H54 (cell line): ENCODE measurements around the gene INSIG2.

Experiments used
- DNase-seq: peaks from one replicate; pipeline ENCODE4 v3.0.0; 2011; ENCODE audit warnings: low spot score, mixed read lengths; ENCODE audit not compliant: insufficient read length
- FAIRE-seq: peaks from 3 replicates; lab custom pipeline; 2011; peaks lifted over from hg19 to GRCh38; lab: Jason Lieb, UNC
- POLR2A ChIP-seq: IDR thresholded peaks from 2 replicates; pipeline ENCODE4 v1.6.1; 2011; ENCODE audit warnings: low read depth, mild to moderate bottlenecking, low read length

The INSIG2 gene

DNA sequence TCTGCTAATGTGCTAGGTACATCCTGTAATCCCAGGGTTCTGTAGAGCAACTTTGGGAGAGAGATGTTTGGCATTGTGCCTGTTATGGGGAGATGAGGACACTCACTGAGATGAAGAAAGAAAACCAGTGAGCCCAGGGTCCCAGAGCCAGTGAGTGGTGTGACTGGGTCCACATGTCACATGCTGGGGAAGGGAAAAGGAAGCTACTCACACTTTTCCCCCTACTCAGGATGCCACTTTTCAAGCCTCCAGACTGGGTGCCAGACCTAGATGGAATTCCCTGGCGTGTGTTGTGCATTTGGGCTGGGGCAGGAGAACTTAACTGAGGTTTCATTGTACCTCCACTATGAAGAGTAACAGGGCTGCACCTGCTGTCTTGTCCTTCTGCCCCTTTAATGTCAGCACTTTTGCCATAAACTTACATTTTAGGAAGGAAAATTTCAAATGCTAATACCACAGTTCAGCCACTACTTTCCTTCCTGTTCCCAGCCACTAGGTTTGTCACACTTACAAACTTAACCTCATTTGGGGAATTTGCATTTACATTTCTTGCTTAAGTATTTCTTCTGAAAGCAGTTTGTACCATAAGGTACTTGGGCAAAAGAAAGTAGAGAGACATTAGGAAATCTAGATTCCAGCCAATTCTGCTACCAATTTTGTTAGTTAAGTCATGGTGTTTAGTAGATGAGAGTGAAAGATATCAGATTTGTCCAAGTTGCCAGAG is 10.2 kb downstream of the INSIG2 start:
- TF ChIP-seq POLR2A = no peak
- FAIRE-seq (no peak), DNase-seq (no peak)

DNA sequence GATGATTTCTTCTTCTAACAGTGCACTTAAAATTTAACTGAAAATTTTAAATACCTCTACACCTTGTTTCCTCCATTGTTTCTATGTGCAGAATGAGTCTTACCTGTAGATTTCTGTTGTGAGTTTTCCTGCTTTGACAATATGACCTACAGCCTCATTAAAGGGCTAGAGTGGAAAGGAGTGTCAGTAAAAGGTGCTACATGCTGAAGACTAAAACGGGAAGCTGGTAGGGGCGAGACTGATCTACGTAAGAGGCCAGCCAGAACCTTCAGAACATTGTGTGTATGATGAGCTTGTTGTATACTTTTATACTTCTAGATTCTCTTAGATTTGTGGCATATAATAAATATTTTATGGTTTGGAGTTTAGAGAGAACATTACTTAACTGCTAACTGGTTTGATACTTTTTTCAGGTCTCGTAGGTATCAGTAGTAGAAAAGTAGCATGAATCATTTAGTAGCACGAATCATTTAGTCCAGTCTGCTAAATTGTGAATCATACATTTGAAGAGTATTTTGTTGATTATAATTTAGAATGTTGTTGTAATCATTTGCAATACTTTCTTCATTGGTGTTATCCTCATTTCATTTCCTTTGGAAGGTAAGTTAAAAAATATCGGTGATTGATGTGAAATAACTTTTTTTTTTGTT is 14.3 kb downstream of the INSIG2 start:
- no peak for DNase-seq
- TF ChIP-seq POLR2A = no peak
- FAIRE-seq = peak; percentile 82

GRCh38 chr2:118103951-118104940 is 16.0 kb downstream of the INSIG2 start:
- no peak for DNase-seq
- peak; percentile 58 for FAIRE-seq

DNA sequence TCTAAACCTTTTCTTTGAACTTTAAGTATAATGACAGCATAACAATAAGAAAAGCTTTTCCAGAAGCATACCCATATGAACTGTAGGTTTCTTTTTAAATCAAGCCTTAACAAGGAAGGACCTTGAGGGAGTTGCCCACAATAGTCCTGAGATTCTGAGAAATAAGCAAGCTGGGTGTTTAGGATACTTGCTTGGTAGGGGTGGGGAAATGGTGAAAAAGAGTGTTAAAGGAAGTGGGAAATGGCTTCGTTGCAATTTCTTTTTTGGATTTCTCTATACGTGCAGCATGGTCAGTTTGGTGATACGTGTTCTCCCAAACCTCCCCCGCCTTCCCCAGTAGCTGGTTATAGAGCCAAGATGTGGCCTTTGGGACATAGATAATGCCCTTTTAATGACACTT is 17.2 kb downstream of the INSIG2 start:
- DNase-seq (no peak), FAIRE-seq (no peak)
- no peak for TF ChIP-seq POLR2A

More at GRCh38 chr2:118103951-118104940, 16.0 kb downstream of the INSIG2 start:
- no peak for TF ChIP-seq POLR2A

DNA sequence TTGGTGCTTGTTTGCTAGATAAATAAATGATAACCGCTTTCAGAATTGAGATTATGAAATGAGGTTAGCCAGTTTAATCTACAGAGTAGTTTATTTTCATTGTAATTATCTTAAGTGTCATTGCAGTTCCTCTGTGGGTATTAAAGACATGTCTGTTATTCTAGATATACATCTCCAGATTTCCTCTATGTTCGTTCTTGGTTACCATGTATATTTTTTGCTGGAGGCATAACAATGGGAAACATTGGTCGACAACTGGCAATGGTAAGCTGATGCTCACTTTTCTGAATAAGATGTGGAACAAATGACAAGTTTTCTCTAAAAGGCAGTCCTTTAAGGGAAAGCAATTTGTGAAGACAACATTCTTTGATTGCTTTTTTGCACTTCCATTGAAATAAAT is 18.7 kb downstream of the INSIG2 start:
- no peak for DNase-seq
- TF ChIP-seq POLR2A = no peak
- FAIRE-seq = no peak

DNA sequence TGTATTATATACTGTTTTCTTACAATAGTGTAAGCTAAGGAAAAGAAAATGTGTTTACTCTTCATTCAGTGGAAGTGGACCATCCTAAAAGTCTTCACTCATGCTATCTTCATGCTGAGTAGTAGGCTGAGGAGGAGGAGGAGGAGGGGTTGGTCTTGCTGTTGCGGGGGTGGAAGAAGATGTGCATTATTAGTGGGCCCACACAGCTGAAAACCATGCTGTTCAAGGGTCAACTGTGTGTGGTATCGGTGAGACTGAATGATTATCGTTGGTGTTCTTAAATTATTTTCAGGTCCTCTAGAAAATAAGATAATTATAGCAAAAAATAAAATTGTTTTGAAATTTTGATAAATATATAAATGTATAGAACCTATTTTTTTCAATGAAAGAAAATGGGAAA is 22.0 kb downstream of the INSIG2 start:
- TF ChIP-seq POLR2A = no peak
- FAIRE-seq (no peak), DNase-seq (no peak)

DNA sequence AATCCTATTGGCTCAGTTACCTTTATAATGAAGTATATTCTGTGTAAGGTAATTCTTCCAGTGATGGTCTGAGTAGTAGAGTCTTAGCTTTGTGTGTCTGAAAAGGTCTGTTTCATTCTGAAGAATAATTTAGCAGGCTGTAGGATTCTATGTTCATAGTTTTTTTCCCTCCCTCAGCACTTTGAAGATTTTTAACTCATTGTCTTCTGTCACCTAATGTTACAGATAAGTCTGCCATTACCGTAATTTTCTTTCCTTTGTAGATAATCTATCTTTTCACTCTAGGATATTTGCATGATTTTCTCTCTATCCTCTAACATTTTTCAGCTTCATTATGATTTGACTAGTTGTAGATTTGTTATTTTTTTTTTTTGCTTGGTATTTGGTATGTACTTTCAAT is 22.7 kb downstream of the INSIG2 start:
- no peak for FAIRE-seq
- DNase-seq = no peak
- no peak for TF ChIP-seq POLR2A

DNA sequence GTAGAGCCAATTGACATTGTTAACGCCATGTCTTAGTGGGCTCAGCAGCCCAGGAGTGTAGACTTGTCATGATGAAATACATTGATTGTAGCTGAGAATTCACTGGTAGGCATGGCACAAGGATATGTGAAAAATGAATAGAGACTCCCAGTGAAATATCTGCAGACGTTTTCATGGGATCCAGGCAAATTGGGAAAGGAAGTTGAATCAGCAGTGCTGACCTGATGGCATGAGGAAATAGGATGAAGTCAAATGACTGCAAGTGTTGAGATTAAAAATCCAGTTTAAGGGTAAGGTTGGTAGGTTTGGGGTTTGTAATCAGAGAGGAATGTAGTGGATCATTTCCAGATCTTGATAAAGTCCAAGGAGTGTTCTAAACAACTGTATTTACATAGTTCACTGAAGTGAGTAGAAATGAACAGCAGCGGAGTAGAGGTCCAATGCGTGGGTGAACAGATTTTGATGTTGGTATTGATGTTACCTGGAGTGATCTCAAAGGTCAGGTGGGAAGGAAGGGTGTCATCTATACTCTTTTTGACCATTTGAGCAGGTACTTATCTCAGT is 24.6 kb downstream of the INSIG2 start:
- peak; percentile 99 for FAIRE-seq
- TF ChIP-seq POLR2A = no peak
- peak; percentile 20 for DNase-seq

- FAIRE-seq (no peak), DNase-seq (no peak)
- no peak for TF ChIP-seq POLR2A
These were observed 26.6 kb downstream of the INSIG2 start for GRCh38 chr2:118114863-118115262.

DNA sequence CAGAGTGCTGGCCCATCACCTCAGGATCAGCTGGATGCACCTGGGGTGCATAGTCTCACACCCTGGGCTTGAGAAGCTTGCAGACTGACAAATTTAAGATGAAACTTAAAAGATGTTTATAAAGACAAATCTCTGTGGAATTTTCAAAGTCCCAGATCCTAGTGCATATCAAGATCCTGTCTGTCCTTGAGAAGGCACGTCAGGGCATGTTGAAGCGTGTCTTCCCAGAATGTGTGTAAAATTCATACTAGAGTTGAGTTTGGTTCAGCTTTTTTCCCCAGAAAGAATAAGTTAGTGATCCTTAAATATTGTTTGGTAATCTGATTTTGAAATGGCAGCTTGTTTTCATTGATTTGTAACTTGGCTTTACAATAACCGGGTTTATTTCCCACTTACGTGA is 27.5 kb downstream of the INSIG2 start:
- DNase-seq = no peak
- FAIRE-seq = no peak
- TF ChIP-seq POLR2A = no peak

- DNase-seq (no peak), FAIRE-seq (no peak)
- no peak for TF ChIP-seq POLR2A
These were observed 30.2 kb downstream of the INSIG2 start for GRCh38 chr2:118118479-118118878.

- no peak for TF ChIP-seq POLR2A
- DNase-seq = no peak
- no peak for FAIRE-seq
These were observed 31.0 kb downstream of the INSIG2 start for GRCh38 chr2:118119158-118119727.

DNA sequence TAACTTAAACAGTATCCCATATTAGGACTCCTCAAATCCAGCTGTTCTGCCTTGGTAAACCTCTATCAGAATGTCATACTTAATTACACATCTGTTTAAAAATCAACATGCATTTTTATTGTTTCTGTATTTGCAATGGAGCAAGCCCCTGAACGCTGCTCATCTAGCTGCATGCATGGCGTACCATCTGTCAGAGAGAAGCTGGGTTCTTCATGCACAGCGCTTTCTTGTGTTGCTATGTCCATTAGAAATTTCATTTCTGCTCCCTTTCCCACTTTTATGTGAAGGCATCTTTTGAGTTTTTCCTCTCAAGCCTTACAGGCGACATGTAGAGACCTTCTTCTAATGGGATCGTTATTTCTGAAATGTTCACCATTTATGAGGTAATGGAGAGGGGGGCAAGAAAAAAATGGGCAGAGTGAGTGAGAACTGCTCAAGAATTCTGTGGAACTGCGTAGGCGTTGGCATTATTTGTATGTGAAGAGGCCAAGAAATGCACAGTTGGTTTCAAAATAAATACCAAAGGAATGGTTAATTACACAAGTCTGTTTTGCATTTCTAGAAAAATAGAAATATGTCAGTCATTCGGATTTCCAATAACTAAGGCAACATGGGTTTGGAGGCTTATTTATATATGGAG is 31.6 kb downstream of the INSIG2 start:
- no peak for FAIRE-seq
- no peak for TF ChIP-seq POLR2A
- DNase-seq = no peak

DNA sequence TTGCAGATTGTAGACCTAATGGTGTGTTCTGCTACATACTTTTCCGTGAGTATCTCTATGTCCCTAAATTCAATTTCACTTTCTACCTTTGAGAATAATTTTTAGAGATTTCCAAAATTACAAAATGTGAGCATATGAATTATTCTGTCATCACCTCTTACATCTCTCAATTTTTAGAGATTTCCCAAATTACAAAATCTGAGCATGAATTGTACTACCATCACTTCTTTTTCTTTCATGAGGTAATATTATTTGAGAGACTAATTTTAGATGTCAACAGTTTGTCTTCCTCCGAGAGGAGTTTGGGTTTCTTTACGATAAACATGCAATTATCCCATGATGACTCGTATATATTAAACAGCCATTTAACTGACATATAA is 32.1 kb downstream of the INSIG2 start:
- no peak for DNase-seq
- FAIRE-seq = no peak
- no peak for TF ChIP-seq POLR2A
